Skeletal muscle tissue (tissue), 4 donors: ENCODE data around the gene CTIF. TPM values are rescaled to one million over a fixed set of nuclear protein-coding genes. Genes with fewer than 3 reads are reported as not detected.

Experiments
- H3K27ac ChIP-seq: one replicate; pipeline ENCODE4 v1.7.0; 2013; ENCODE audit warnings: mild to moderate bottlenecking, low read depth, low read length, inconsistent platforms
- H3K27me3 ChIP-seq, 3 donors: one replicate each; pipeline ENCODE4 v1.7.0; 2013; ENCODE audit warnings: low read length in 3 of 3; ENCODE audit not compliant: control insufficient read depth in 3 of 3, insufficient read depth in 3 of 3
- H3K36me3 ChIP-seq, 3 donors: one replicate each; pipeline ENCODE4 v1.7.0; 2013; ENCODE audit warnings: low read length in 3 of 3; ENCODE audit not compliant: control insufficient read depth in 3 of 3, insufficient read depth in 3 of 3
- H3K4me1 ChIP-seq, 3 donors: one replicate each; pipeline ENCODE4 v1.7.0; 2013; ENCODE audit warnings: low read length in 3 of 3, mild to moderate bottlenecking in 3 of 3; ENCODE audit not compliant: control insufficient read depth in 3 of 3, insufficient read depth in 3 of 3
- H3K4me3 ChIP-seq, 3 donors: one replicate each; pipeline ENCODE4 v1.7.0; 2013; ENCODE audit warnings: low read length in 3 of 3
- H3K9ac ChIP-seq, 3 donors: one replicate each; pipeline ENCODE4 v1.7.0; 2013; ENCODE audit warnings: low read length in 3 of 3, mild to moderate bottlenecking in 3 of 3, moderate library complexity in 2 of 3, low read depth in 1 of 3
- H3K9me3 ChIP-seq, 3 donors: one replicate each; pipeline ENCODE4 v1.7.0; 2013; ENCODE audit warnings: low read length in 3 of 3; ENCODE audit not compliant: control insufficient read depth in 3 of 3
- total RNA-seq: library from RNA; depleted of rRNA; stranded (reverse); fragments of >200 nt; gene quantifications from one replicate; pipeline ENCODE4 v1.2.3, GENCODE V29; 2014
- donor health status: Osteomylitis.

The CTIF gene
- total RNA-seq, 1 donor from 2014 or later: 16.7 TPM

GRCh38 chr18:48696218-48696617, 157.4 kb downstream of the CTIF start:
- H3K27me3 ChIP-seq: no peaks in the 10 kb centered on the region
- peaks cover 23 to 37% (median 23%) of the 10 kb centered on the region in 3 donors for H3K4me1 ChIP-seq

GRCh38 chr18:48697441-48697840, 158.6 kb downstream of the CTIF start:
- Histone ChIP-seq H3K4me1 (peaks cover 23 to 37% (median 23%) of the 10 kb centered on the region in 3 donors), H3K9me3 (no peaks in the 10 kb centered on the region), H3K9ac (no peak overlapping the region), H3K36me3 (no peaks in the 10 kb centered on the region), H3K4me3 (no peak overlapping the region), H3K27ac (no peak overlapping the region), H3K27me3 (no peaks in the 10 kb centered on the region)

More at GRCh38 chr18:48696218-48696617, 157.4 kb downstream of the CTIF start:
- Histone ChIP-seq H3K9ac (no peak overlapping the region), H3K9me3 (no peaks in the 10 kb centered on the region), H3K36me3 (no peaks in the 10 kb centered on the region), H3K4me3 (no peak overlapping the region), H3K27ac (no peak overlapping the region)

GRCh38 chr18:48698707-48699106, 159.9 kb downstream of the CTIF start:
- H3K9ac ChIP-seq: no peak overlapping the region
- no peak overlapping the region for H3K27ac ChIP-seq
- no peaks in the 10 kb centered on the region for H3K36me3 ChIP-seq
- H3K4me1 ChIP-seq: peaks cover 13 to 31% (median 16%) of the 10 kb centered on the region in 3 donors
- no peaks in the 10 kb centered on the region for H3K27me3 ChIP-seq
- H3K9me3 ChIP-seq: no peaks in the 10 kb centered on the region
- H3K4me3 ChIP-seq: no peak overlapping the region

- Histone ChIP-seq H3K27me3 (no peaks in the 10 kb centered on the region), H3K27ac (no peak overlapping the region), H3K4me3 (no peak overlapping the region), H3K9me3 (no peaks in the 10 kb centered on the region), H3K36me3 (no peaks in the 10 kb centered on the region), H3K4me1 (peaks cover 5 to 23% (median 7%) of the 10 kb centered on the region in 3 donors), H3K9ac (no peak overlapping the region)
Observed at GRCh38 chr18:48699761-48700160, 160.9 kb downstream of the CTIF start.

GRCh38 chr18:48700446-48700845, 161.6 kb downstream of the CTIF start:
- no peaks in the 10 kb centered on the region for H3K27me3 ChIP-seq
- no peak overlapping the region for H3K27ac ChIP-seq
- H3K36me3 ChIP-seq: no peaks in the 10 kb centered on the region
- H3K4me1 ChIP-seq: peaks cover 0 to 17% (median 5%) of the 10 kb centered on the region in 3 donors
- H3K4me3 ChIP-seq: no peak overlapping the region
- no peak overlapping the region for H3K9ac ChIP-seq
- no peaks in the 10 kb centered on the region for H3K9me3 ChIP-seq

- Histone ChIP-seq H3K4me1 (peaks cover 0 to 4% (median 3%) of the 10 kb centered on the region in 3 donors), H3K27me3 (no peaks in the 10 kb centered on the region), H3K36me3 (no peaks in the 10 kb centered on the region), H3K27ac (no peak overlapping the region), H3K9ac (no peak overlapping the region), H3K4me3 (no peak overlapping the region), H3K9me3 (no peaks in the 10 kb centered on the region)
Observed at GRCh38 chr18:48702346-48703027, 163.7 kb downstream of the CTIF start.

GRCh38 chr18:48703028-48703386, 164.2 kb downstream of the CTIF start:
- no peaks in the 10 kb centered on the region for H3K9me3 ChIP-seq
- H3K27me3 ChIP-seq: no peaks in the 10 kb centered on the region
- peaks cover 0 to 4% (median 3%) of the 10 kb centered on the region in 3 donors for H3K4me1 ChIP-seq
- no peaks in the 10 kb centered on the region for H3K36me3 ChIP-seq
- no peak overlapping the region for H3K9ac ChIP-seq
- no peak overlapping the region for H3K4me3 ChIP-seq
- peak overlapping the region; percentile 47 for H3K27ac ChIP-seq

GRCh38 chr18:48703418-48703817, 164.6 kb downstream of the CTIF start:
- Histone ChIP-seq H3K36me3 (no peaks in the 10 kb centered on the region), H3K27ac (no peak overlapping the region), H3K4me3 (no peak overlapping the region), H3K27me3 (no peaks in the 10 kb centered on the region), H3K4me1 (peaks cover 0 to 4% (median 3%) of the 10 kb centered on the region in 3 donors), H3K9ac (no peak overlapping the region), H3K9me3 (no peaks in the 10 kb centered on the region)

- Histone ChIP-seq H3K4me1 (peaks cover 2 to 13% (median 8%) of the 10 kb centered on the region in 3 donors), H3K4me3 (no peak overlapping the region), H3K27ac (no peak overlapping the region), H3K9ac (no peak overlapping the region), H3K27me3 (no peaks in the 10 kb centered on the region), H3K9me3 (no peaks in the 10 kb centered on the region), H3K36me3 (no peaks in the 10 kb centered on the region)
Observed at GRCh38 chr18:48705043-48705442, 166.2 kb downstream of the CTIF start.

- H3K4me3 ChIP-seq: no peak overlapping the region
- no peak overlapping the region for H3K27ac ChIP-seq
- no peaks in the 10 kb centered on the region for H3K9me3 ChIP-seq
- no peaks in the 10 kb centered on the region for H3K27me3 ChIP-seq
- peaks cover 3 to 15% (median 12%) of the 10 kb centered on the region in 3 donors for H3K4me1 ChIP-seq
- no peaks in the 10 kb centered on the region for H3K36me3 ChIP-seq
- H3K9ac ChIP-seq: no peak overlapping the region
Observed at GRCh38 chr18:48705531-48705930, 166.7 kb downstream of the CTIF start.
